Heart right ventricle (tissue), 16 donors: ENCODE data around the gene C19orf25. TPM values are rescaled to one million over a fixed set of nuclear protein-coding genes. Genes with fewer than 3 reads are reported as not detected.
"Not testable (repeated sequence)": the region's sequence is repeated elsewhere in the genome, so short reads cannot be mapped to it uniquely, and the experiment has no call there.

Source experiments
- ATAC-seq, 8 donors: fragments of 200-7000 bp; cut with Tn5 transposase; one replicate each; pipeline ENCODE4 v1.9.1; 2020; ENCODE audit warnings: mild to moderate bottlenecking in 8 of 8, moderate library complexity in 8 of 8, moderate number of reproducible peaks in 1 of 8
- DNase-seq, 2 donors: peaks; one replicate each; pipeline ENCODE4 v3.0.0-alpha.2; 2020
- H3K27ac ChIP-seq, 10 donors: fragments of 200-600 bp; sonication (generic) in 2 of 10; one replicate each; pipeline versions ENCODE4 v1.5.0 to v1.8.0; 2020 to 2022; ENCODE audit warnings: mild to moderate bottlenecking in 3 of 10
- H3K27me3 ChIP-seq, 7 donors: fragments of 200-600 bp; one replicate each; pipeline ENCODE4 v1.8.0; 2021 to 2022; ENCODE audit warnings: mild to moderate bottlenecking in 2 of 7
- H3K36me3 ChIP-seq, 9 donors: fragments of 200-600 bp; sonication (generic) in 1 of 9; one replicate each; pipeline versions ENCODE4 v1.5.0 to v1.8.0; 2020 to 2022; ENCODE audit warnings: mild to moderate bottlenecking in 2 of 9
- H3K4me1 ChIP-seq, 9 donors: fragments of 200-600 bp; sonication (generic) in 1 of 9; one replicate each; pipeline versions ENCODE4 v1.5.0 to v1.8.0; 2020 to 2022; ENCODE audit warnings: mild to moderate bottlenecking in 4 of 9
- H3K4me3 ChIP-seq, 10 donors: fragments of 200-600 bp; sonication (generic) in 2 of 10; one replicate each; pipeline versions ENCODE4 v1.5.0 to v1.8.0; 2020 to 2022; ENCODE audit warnings: mild to moderate bottlenecking in 7 of 10, moderate library complexity in 2 of 10
- H3K9me3 ChIP-seq, 11 donors: fragments of 200-600 bp in 10 of 11; sonication (generic) in 2 of 11; one replicate each; pipeline versions ENCODE4 v1.5.0 to v1.8.0; 2013 to 2022; ENCODE audit warnings: mild to moderate bottlenecking in 2 of 11, control low read depth in 1 of 11, moderate library complexity in 1 of 11
- WGBS, 2 donors: extraction: QIAGEN DNeasy Blood & Tissue Kit; methylation state at CpG; one replicate each; pipeline ENCODE4 v1.1.7; 2013; ENCODE audit warnings: inconsistent platforms in 1 of 2; 5-methylcytosine and 5-hydroxymethylcytosine counted together
- intact Hi-C, 10 donors: fragments of 100-400 bp; cut with DNase I; formaldehyde crosslinking; loops; one replicate each; pipeline versions ENCODE4 v1.11.1 to v1.14.2; 2022
- polyA plus RNA-seq, 2 donors: library from polyadenylated mRNA; stranded (reverse); fragments of 200-250 nt; gene quantifications; one replicate each; pipeline ENCODE4 v1.2.3, GENCODE V29; 2013
- total RNA-seq, 10 donors: library from RNA; stranded (reverse); fragmentation: NEBNext Ultra II Directional in 3 of 10; extraction: Animal tissue kit (Norgen Biotek cat#: 25700) in 3 of 10; gene quantifications; one replicate each; pipeline versions ENCODE4 v1.2.1 to v1.2.4, GENCODE V29; 2021 to 2023
- TF ChIP-seq, protein P1 (sequence below), 9 donors: fragments of 200-600 bp; sonication (generic) in 2 of 9; IDR thresholded peaks; one replicate each; pipeline versions ENCODE4 v1.5.0 to v1.8.0; 2021 to 2022; ENCODE audit warnings: antibody characterized with exemption in 9 of 9, mild to moderate bottlenecking in 5 of 9, moderate library complexity in 1 of 9
- donor health status: Arrhythmogenic right ventricular cardiomyopathy.
- donor health status: ischemic (EF 13 %, LVEDD 7.1; RV severe dilation, severe dysfunction).
- donor health status: healthy with polysubstance abuse.
- donor health status: DM: no; HTN: yes; CAD: no.
- donor health status: DM: no; HTN: no; CAD: no.
- donor health status: ischemic (EF 25% LVEDD 6.9; RV normal size, moderate dysfunction).
- donor health status: ischemic (EF 25% LVEDD 5.7; RV mildly dilated, moderate dysfunction).
- donor health status: healthy.
- donor health status: DM: yes; HTN: yes; CAD: no.
- donor health status: Ischemic cardiomyopathy.
- donor health status: ischemic (EF 35%, LVEDD 5.7; RV mildly dilated, moderate dysfunction).
- donor health status: nonischemic (EF 11% LVEDD 7.7; RV severe dilation, severe dysfunction).
- donor health status: DM: yes; HTN: yes; CAD: no.
- donor health status: PGD.
- donor health status: ischemic (EF 29% LVEDD 5.4; RV normal size, mild dysfunction).
- donor health status: nonischemic (EF 23%, LVEDD 6.1; RV moderate dilation, normal function).

C19orf25 gene
- total and polyA plus RNA-seq, 12 donors = 12.7 to 29.8 (median 15.4) TPM

DNA sequence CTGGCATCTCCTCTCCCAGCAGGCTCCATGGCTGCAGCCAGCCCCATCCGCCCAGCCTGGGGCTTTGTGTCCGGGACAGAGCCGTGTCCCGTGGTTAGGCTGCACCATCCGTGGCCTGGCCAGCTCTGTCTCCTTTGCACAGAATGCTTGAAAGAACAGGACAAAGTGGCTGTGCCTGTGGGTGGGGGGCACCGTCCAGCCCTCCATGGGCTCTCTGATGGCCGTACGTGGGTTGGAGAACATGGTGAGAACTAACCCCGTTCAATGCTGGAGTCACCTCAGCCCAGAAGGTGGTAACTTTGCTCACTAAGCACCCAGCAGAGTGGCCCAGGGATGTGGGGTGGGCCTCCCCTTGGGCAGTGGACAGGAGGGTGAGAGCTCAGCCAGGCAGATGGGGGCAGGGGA, 38.0 kb downstream of the C19orf25 start:
- DNase-seq (no peak), ATAC-seq (no peak)
- no peak overlapping the region for H3K27ac ChIP-seq
- peaks cover 7 to 12% (median 8%) of the 10 kb centered on the region in 7 donors for H3K27me3 ChIP-seq
- intact Hi-C loops = loop anchor here in 2 of 10 donors (10.0 kb wide), 1 partner anchor 74 kb away; the partner anchor contains the start of gene ADAMTSL5 (in 2 of the 2)
- no peak overlapping the region for H3K4me3 ChIP-seq
- peaks cover 0 to 43% (median 27%) of the 10 kb centered on the region in 9 donors for H3K36me3 ChIP-seq
- no peaks in the 10 kb centered on the region for H3K9me3 ChIP-seq
- TF ChIP-seq, protein P1, sequence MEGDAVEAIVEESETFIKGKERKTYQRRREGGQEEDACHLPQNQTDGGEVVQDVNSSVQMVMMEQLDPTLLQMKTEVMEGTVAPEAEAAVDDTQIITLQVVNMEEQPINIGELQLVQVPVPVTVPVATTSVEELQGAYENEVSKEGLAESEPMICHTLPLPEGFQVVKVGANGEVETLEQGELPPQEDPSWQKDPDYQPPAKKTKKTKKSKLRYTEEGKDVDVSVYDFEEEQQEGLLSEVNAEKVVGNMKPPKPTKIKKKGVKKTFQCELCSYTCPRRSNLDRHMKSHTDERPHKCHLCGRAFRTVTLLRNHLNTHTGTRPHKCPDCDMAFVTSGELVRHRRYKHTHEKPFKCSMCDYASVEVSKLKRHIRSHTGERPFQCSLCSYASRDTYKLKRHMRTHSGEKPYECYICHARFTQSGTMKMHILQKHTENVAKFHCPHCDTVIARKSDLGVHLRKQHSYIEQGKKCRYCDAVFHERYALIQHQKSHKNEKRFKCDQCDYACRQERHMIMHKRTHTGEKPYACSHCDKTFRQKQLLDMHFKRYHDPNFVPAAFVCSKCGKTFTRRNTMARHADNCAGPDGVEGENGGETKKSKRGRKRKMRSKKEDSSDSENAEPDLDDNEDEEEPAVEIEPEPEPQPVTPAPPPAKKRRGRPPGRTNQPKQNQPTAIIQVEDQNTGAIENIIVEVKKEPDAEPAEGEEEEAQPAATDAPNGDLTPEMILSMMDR (IDR thresholded peaks at IDR 0.05) = no peak
- WGBS, 2 donors = 93 to 94% methylated on average over 9 of the region's 9 CpGs
- peaks cover 15 to 45% (median 38%) of the 10 kb centered on the region in 9 donors for H3K4me1 ChIP-seq

DNA sequence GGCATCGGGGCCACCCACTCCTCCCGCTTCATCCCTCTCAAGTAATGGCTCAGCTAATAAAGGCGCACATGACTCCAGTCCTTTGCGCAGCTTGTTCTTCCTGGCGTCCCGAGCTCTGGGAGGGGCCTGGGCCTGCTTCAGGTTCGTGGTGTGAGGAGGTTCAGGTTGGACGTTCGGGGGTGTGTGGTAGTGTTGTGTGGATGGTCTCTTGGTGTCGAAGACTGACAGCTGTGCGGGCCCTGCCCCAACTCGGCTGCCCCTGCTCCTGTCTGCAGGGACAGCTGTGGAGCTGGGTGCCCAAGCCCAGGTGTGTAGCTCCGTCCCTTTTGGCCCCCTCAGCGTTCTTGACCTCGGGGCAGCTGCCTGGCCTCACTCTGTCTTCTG, 38.6 kb downstream of the C19orf25 start:
- Histone ChIP-seq H3K36me3 (peaks cover 0 to 48% (median 27%) of the 10 kb centered on the region in 9 donors), H3K4me3 (no peak overlapping the region), H3K27me3 (peaks cover 2 to 6% (median 3%) of the 10 kb centered on the region in 7 donors), H3K9me3 (no peaks in the 10 kb centered on the region), H3K27ac (no peak overlapping the region), H3K4me1 (peaks cover 11 to 39% (median 34%) of the 10 kb centered on the region in 9 donors)
- intact Hi-C loops = loop anchor here in 2 of 10 donors (10.0 kb wide), 1 partner anchor 74 kb away; the partner anchor contains the start of gene ADAMTSL5 (in 2 of the 2)
- WGBS, 2 donors = 88 to 90% methylated on average over 15 of the region's 15 CpGs
- no peak for DNase-seq
- TF ChIP-seq, protein P1 (IDR thresholded peaks at IDR 0.05) = no peak
- ATAC-seq = no peak

DNA sequence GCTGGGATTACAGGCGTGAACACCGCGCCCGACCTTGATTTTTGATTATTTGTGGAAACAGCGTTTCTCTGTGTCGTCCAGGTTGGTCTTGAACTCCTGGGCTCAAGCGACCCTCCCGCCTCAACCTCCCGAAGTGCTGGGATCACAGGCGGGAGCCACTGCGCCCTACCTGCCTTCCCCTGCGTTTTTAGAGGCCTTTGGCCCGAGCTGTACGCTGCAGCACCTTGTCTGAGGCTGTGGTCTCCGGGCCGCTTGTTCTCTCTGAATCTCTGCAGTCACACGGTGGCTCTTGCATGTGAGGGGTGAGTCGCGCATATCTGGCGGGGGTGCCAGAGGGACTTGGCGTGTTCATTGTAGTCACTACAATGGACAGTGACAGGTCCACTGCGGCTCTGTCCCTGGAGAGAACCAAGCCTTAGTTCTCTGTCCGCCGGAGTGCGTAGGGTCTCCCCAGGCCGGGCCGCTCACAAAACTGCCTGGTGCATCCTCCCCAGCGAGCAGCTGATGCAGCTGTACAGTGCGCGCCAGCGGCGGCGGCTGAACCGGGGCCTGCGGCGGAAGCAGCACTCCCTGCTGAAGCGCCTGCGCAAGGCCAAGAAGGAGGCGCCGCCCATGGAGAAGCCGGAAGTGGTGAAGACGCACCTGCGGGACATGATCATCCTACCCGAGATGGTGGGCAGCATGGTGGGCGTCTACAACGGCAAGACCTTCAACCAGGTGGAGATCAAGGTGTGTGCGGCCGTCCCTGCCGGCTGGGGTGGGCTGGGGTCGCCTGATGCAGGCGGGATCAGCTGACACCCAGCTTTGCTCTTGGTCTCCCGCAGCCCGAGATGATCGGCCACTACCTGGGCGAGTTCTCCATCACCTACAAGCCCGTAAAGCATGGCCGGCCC, 39.2 kb downstream of the C19orf25 start:
- not testable (repeated sequence) for DNase-seq
- WGBS, 2 donors = 82 to 85% methylated on average over 56 to 57 of the region's 57 CpGs
- peak overlapping the region in 3 of 10 donors; percentile 89 to 94 (median 91) for H3K27ac ChIP-seq

DNA sequence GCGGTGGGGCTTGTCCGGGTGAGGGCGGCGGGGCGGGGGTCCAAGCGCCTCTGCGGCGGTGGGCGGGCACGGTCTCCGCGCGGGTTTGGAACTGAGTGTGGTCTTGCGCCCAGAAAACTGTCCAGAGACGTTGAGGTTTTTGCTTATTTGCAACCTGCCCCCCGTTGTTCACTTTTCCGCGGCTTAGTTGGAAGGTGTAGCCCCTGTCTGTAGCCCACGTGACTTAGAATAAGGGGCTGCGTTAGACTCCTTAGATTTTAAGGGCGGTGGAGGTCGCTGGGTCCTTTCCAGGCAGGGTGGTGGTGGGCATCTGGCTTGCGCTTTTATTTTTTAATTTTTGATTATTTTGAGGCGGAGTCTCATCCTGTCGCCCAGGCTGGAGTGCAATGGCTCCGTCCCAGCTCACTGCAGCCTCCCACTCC, 40.1 kb downstream of the C19orf25 start:
- no peak for ATAC-seq
- 2% methylated on average over 26 of the region's 26 CpGs for WGBS, 2 donors
- Histone ChIP-seq H3K36me3 (peaks cover 0 to 63% (median 37%) of the 10 kb centered on the region in 9 donors), H3K27ac (peak overlapping the region in 9 of 10 donors; percentile 75 to 94 (median 89)), H3K4me1 (peaks cover 5 to 30% (median 25%) of the 10 kb centered on the region in 9 donors), H3K4me3 (peak overlapping the region; percentile 63 to 99 (median 86)), H3K9me3 (no peaks in the 10 kb centered on the region), H3K27me3 (no peaks in the 10 kb centered on the region)
- DNase-seq = no peak
- intact Hi-C loops = loop anchor here in 1 of 10 donors (5.0 kb wide), 1 partner anchor 162 kb away; the partner anchor contains the start of gene FAM174C
- TF ChIP-seq, protein P1 (IDR thresholded peaks at IDR 0.05) = no peak

More for the DNA sequence above, 39.2 kb downstream of the C19orf25 start:
- H3K4me3 ChIP-seq = peak overlapping the region in 9 of 10 donors; percentile 63 to 99 (median 88)
- H3K27me3 ChIP-seq, ATAC-seq, H3K9me3 ChIP-seq: not testable (repeated sequence)
- H3K36me3 ChIP-seq = peaks cover 0 to 54% (median 28%) of the 10 kb centered on the region in 9 donors
- peaks cover 6 to 34% (median 27%) of the 10 kb centered on the region in 9 donors for H3K4me1 ChIP-seq
- intact Hi-C loops = loop anchor here in 3 of 10 donors (5.0 to 10.0 kb wide), 2 partner anchors 75 to 162 kb away; partner anchors contain the start of genes ADAMTSL5 (in 2 of the 3) and FAM174C (in 1 of the 3)
